H1 (cell line): Measurements from ENCODE around the gene UBE2V1. TPM values are rescaled to one million over a fixed set of nuclear protein-coding genes. Genes with fewer than 3 reads are reported as not detected.
A peak's percentile ranks its signal among the peaks of the same experiment; 100 is the strongest.

Experiments
- CEBPB ChIP-seq: IDR thresholded peaks from 2 replicates; pipeline ENCODE4 v1.6.1; 2012; ENCODE audit warnings: low read depth, low read length
- GABPA ChIP-seq: IDR thresholded peaks from 2 replicates; pipeline ENCODE4 v1.6.1; 2011; ENCODE audit warnings: mild to moderate bottlenecking, low read length, moderate library complexity, borderline replicate concordance; ENCODE audit not compliant: insufficient read depth
- POLR2AphosphoS5 ChIP-seq: IDR thresholded peaks from 2 replicates; pipeline ENCODE4 v1.6.1; 2011; ENCODE audit warnings: low read depth, low read length
- RAD21 ChIP-seq, 2 experiments: IDR thresholded peaks in 1 of 2; conservative IDR thresholded peaks in 1 of 2; 2 replicates each; pipeline ENCODE4 v1.6.1; 2011; ENCODE audit warnings: low read depth in 2 of 2, low read length in 2 of 2, improper control_type of control experiment in 1 of 2, inconsistent platforms in 1 of 2, mild to moderate bottlenecking in 1 of 2, moderate library complexity in 1 of 2
- RBBP5 ChIP-seq: IDR thresholded peaks from 2 replicates; pipeline ENCODE4 v1.7.1; 2012; ENCODE audit warnings: low read depth, mild to moderate bottlenecking, inconsistent platforms, low read length, moderate library complexity, borderline replicate concordance
- TBP ChIP-seq: IDR thresholded peaks from 2 replicates; pipeline ENCODE4 v1.6.1; 2011; ENCODE audit warnings: low read depth, low read length, improper control_type of control experiment
- polyA plus RNA-seq, 7 experiments: library from polyadenylated mRNA; depleted of rRNA in 3 of 7; stranded (reverse) in 5 of 7; unstranded in 2 of 7; fragments of >200 nt in 5 of 7; fragments of 200-250 nt in 2 of 7; gene quantifications; 1 replicate in 5 of 7; 2 replicates in 1 of 7; 4 replicates in 1 of 7; pipeline versions ENCODE4 v1.2.1 to v1.2.3, GENCODE V29; 2011 to 2013; ENCODE audit warnings: missing spikeins in 2 of 7, mixed read lengths in 2 of 7
- total RNA-seq: library from RNA; stranded (reverse); fragmentation: NEBNext Ultra II Directional; extraction: Animal tissue kit (Norgen Biotek cat#: 25700); gene quantifications from 2 replicates; pipeline ENCODE4 v1.2.1, GENCODE V29; 2021
- TF ChIP-seq, protein P1 (sequence below): fragments of 300-600 bp; sonication (generic); IDR thresholded peaks from 2 replicates; pipeline ENCODE4 v1.7.1; 2012; ENCODE audit warnings: low read length, moderate library complexity, mild to moderate bottlenecking, inconsistent platforms; ENCODE audit not compliant: insufficient replicate concordance
- TF ChIP-seq, protein P2 (sequence below): IDR thresholded peaks from 2 replicates; pipeline ENCODE4 v1.6.1; 2011; ENCODE audit warnings: low read length, improper control_type of control experiment

Gene UBE2V1
- total and polyA plus RNA-seq, 2 of the 8 experiments (the other 6 are each of a cell fraction or from before 2014, with no cell fraction given) = 141 to 184 TPM

DNA sequence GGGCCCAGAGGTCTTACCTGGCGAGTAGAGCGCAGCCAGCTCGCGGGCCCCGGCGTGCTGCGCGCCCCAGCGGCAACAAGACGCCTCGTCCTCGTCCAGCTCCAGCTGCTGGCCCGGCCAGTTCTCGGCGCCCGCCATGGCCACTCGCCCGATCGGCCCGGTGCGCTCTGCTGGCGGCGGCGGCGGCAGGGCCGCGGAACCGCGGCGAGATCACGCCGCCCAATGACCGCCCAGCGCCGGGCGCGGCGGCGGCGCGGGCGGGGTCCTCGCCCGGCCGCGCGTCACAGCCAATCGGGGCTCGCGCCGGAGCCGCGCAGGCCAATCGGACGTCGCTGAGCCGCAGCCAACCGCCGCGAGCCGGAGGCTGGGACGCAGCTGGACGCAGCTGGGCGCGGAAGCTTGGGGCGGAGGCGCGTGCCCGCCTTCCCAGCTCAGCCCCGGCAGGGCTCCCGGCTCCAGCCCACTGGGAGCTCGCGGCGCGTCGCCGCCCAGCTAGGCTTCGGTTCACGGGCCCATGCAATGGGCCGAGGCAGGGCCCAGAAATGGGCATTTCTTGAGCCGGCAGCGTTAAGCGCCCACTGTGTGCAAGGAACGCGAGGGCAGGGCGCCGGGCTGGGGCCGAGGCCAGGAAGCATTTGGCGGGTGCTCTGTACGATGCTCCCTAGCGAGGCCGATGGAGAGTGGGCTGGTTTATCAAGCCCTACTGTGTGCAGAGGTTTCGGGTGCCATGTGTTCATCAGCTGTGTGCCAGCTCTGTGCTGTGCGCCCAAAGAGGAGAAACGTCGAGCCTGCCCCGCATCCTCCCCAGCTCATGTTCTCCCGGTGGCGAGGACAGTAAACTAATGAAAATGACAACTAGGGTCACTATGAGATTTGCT lies 40.8 kb upstream of the UBE2V1 start, which contains the start of gene PEDS1 (continued):
- TF ChIP-seq, protein P1, sequence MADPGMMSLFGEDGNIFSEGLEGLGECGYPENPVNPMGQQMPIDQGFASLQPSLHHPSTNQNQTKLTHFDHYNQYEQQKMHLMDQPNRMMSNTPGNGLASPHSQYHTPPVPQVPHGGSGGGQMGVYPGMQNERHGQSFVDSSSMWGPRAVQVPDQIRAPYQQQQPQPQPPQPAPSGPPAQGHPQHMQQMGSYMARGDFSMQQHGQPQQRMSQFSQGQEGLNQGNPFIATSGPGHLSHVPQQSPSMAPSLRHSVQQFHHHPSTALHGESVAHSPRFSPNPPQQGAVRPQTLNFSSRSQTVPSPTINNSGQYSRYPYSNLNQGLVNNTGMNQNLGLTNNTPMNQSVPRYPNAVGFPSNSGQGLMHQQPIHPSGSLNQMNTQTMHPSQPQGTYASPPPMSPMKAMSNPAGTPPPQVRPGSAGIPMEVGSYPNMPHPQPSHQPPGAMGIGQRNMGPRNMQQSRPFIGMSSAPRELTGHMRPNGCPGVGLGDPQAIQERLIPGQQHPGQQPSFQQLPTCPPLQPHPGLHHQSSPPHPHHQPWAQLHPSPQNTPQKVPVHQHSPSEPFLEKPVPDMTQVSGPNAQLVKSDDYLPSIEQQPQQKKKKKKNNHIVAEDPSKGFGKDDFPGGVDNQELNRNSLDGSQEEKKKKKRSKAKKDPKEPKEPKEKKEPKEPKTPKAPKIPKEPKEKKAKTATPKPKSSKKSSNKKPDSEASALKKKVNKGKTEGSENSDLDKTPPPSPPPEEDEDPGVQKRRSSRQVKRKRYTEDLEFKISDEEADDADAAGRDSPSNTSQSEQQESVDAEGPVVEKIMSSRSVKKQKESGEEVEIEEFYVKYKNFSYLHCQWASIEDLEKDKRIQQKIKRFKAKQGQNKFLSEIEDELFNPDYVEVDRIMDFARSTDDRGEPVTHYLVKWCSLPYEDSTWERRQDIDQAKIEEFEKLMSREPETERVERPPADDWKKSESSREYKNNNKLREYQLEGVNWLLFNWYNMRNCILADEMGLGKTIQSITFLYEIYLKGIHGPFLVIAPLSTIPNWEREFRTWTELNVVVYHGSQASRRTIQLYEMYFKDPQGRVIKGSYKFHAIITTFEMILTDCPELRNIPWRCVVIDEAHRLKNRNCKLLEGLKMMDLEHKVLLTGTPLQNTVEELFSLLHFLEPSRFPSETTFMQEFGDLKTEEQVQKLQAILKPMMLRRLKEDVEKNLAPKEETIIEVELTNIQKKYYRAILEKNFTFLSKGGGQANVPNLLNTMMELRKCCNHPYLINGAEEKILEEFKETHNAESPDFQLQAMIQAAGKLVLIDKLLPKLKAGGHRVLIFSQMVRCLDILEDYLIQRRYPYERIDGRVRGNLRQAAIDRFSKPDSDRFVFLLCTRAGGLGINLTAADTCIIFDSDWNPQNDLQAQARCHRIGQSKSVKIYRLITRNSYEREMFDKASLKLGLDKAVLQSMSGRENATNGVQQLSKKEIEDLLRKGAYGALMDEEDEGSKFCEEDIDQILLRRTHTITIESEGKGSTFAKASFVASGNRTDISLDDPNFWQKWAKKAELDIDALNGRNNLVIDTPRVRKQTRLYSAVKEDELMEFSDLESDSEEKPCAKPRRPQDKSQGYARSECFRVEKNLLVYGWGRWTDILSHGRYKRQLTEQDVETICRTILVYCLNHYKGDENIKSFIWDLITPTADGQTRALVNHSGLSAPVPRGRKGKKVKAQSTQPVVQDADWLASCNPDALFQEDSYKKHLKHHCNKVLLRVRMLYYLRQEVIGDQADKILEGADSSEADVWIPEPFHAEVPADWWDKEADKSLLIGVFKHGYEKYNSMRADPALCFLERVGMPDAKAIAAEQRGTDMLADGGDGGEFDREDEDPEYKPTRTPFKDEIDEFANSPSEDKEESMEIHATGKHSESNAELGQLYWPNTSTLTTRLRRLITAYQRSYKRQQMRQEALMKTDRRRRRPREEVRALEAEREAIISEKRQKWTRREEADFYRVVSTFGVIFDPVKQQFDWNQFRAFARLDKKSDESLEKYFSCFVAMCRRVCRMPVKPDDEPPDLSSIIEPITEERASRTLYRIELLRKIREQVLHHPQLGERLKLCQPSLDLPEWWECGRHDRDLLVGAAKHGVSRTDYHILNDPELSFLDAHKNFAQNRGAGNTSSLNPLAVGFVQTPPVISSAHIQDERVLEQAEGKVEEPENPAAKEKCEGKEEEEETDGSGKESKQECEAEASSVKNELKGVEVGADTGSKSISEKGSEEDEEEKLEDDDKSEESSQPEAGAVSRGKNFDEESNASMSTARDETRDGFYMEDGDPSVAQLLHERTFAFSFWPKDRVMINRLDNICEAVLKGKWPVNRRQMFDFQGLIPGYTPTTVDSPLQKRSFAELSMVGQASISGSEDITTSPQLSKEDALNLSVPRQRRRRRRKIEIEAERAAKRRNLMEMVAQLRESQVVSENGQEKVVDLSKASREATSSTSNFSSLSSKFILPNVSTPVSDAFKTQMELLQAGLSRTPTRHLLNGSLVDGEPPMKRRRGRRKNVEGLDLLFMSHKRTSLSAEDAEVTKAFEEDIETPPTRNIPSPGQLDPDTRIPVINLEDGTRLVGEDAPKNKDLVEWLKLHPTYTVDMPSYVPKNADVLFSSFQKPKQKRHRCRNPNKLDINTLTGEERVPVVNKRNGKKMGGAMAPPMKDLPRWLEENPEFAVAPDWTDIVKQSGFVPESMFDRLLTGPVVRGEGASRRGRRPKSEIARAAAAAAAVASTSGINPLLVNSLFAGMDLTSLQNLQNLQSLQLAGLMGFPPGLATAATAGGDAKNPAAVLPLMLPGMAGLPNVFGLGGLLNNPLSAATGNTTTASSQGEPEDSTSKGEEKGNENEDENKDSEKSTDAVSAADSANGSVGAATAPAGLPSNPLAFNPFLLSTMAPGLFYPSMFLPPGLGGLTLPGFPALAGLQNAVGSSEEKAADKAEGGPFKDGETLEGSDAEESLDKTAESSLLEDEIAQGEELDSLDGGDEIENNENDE = no peak
- TF ChIP-seq RBBP5 (no peak), GABPA (0 out of 2 replicates have a peak, but pooled peaks have one; percentile 46), TBP (no peak), POLR2AphosphoS5 (peak; percentile 50), RAD21 (IDR thresholded peaks at IDR 0.05 in 1 of 2, conservative IDR thresholded peaks at IDR 0.05 in 1 of 2; ENCODE audit: low read depth in 2 of 2, low read length in 2 of 2) (no peak), CEBPB (no peak)
- TF ChIP-seq, protein P2, sequence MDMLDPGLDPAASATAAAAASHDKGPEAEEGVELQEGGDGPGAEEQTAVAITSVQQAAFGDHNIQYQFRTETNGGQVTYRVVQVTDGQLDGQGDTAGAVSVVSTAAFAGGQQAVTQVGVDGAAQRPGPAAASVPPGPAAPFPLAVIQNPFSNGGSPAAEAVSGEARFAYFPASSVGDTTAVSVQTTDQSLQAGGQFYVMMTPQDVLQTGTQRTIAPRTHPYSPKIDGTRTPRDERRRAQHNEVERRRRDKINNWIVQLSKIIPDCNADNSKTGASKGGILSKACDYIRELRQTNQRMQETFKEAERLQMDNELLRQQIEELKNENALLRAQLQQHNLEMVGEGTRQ = no peak
